Retinal pigment epithelial cell (primary cell): ENCODE data around the gene GET4.

Source experiments
- DNase-seq: peaks from one replicate; pipeline ENCODE4 v3.0.0-alpha.2; 2010; ENCODE audit warnings: low read depth
- H3K4me3 ChIP-seq: 2 replicates; pipeline ENCODE4 v1.5.1; 2011; ENCODE audit warnings: mild to moderate bottlenecking, low read length, control low read depth, moderate library complexity
- CTCF ChIP-seq: conservative IDR thresholded peaks from 2 replicates; pipeline ENCODE4 v1.5.1; 2011; ENCODE audit warnings: low read depth, low read length, control low read depth, inconsistent platforms

Gene GET4

GRCh38 chr7:917255-918117, 41.1 kb downstream of the GET4 start:
- H3K4me3 ChIP-seq, result no peak overlapping the region
- no peak for TF ChIP-seq CTCF
- no peak for DNase-seq

GRCh38 chr7:918118-918425, 41.7 kb downstream of the GET4 start:
- DNase-seq, result no peak
- no peak for TF ChIP-seq CTCF

GRCh38 chr7:918441-919113, 42.2 kb downstream of the GET4 start:
- DNase-seq, result no peak
- TF ChIP-seq CTCF, result no peak
- H3K4me3 ChIP-seq, result no peak overlapping the region

More at GRCh38 chr7:918118-918425, 41.7 kb downstream of the GET4 start:
- no peak overlapping the region for H3K4me3 ChIP-seq

- H3K4me3 ChIP-seq, result no peak overlapping the region
- DNase-seq, result no peak
- TF ChIP-seq CTCF, result no peak
Measured at GRCh38 chr7:919114-919442, 42.7 kb downstream of the GET4 start.

GRCh38 chr7:919924-920341, 43.6 kb downstream of the GET4 start:
- no peak for TF ChIP-seq CTCF
- no peak for DNase-seq

GRCh38 chr7:920351-921070, 44.2 kb downstream of the GET4 start:
- TF ChIP-seq CTCF, result no peak
- no peak overlapping the region for H3K4me3 ChIP-seq
- no peak for DNase-seq

More at GRCh38 chr7:919924-920341, 43.6 kb downstream of the GET4 start:
- no peak overlapping the region for H3K4me3 ChIP-seq

- no peak for TF ChIP-seq CTCF
- DNase-seq, result no peak
- no peak overlapping the region for H3K4me3 ChIP-seq
Measured at GRCh38 chr7:921071-921461, 44.7 kb downstream of the GET4 start.
